GM10266 (cell line): Measurements from ENCODE around the gene RNF39.

ENCODE experiments used
- DNase-seq: peaks from one replicate; pipeline ENCODE4 v3.0.0; 2012; ENCODE audit errors: extremely low spot score
- TF ChIP-seq, protein P1 (sequence below): IDR thresholded peaks from 2 replicates; pipeline ENCODE4 v1.5.1; 2012; ENCODE audit warnings: mild to moderate bottlenecking, low read depth; ENCODE audit not compliant: control insufficient read depth, insufficient read depth; ENCODE audit errors: missing control alignments

Gene RNF39

GRCh38 chr6:30112402-30112994, 36.9 kb upstream of the RNF39 start:
- DNase-seq = no peak
- TF ChIP-seq, protein P1, sequence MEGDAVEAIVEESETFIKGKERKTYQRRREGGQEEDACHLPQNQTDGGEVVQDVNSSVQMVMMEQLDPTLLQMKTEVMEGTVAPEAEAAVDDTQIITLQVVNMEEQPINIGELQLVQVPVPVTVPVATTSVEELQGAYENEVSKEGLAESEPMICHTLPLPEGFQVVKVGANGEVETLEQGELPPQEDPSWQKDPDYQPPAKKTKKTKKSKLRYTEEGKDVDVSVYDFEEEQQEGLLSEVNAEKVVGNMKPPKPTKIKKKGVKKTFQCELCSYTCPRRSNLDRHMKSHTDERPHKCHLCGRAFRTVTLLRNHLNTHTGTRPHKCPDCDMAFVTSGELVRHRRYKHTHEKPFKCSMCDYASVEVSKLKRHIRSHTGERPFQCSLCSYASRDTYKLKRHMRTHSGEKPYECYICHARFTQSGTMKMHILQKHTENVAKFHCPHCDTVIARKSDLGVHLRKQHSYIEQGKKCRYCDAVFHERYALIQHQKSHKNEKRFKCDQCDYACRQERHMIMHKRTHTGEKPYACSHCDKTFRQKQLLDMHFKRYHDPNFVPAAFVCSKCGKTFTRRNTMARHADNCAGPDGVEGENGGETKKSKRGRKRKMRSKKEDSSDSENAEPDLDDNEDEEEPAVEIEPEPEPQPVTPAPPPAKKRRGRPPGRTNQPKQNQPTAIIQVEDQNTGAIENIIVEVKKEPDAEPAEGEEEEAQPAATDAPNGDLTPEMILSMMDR = no peak

DNA sequence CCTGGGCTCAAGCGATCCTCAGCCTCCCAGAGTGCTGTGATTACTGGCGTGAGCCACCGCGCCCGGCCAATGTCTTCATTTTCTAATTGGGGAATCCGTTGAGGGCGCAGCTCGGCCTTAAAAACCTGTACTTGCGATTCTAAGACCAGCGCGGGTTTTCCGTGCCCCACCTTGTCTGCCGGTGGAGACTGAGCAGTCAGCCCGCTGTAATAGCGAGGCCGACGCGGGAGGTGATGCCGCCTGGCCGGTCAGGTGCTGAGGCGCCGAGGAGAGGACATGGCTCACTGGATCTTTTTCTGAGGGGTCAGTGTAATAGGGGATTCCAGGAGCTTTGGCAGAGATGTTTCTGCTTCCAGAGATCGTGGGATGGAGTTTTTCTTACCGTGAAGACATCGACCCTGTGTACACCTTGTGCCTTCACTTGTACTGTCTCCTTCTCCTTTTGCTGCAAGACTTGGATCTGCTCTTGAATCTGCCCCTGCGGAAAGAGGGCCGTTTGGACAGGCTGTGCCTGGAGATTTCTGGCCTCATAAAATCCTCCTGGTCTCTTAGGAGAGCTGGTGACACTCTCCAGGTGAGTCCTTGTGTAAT, 35.8 kb upstream of the RNF39 start:
- no peak for DNase-seq
- TF ChIP-seq, protein P1 = no peak

DNA sequence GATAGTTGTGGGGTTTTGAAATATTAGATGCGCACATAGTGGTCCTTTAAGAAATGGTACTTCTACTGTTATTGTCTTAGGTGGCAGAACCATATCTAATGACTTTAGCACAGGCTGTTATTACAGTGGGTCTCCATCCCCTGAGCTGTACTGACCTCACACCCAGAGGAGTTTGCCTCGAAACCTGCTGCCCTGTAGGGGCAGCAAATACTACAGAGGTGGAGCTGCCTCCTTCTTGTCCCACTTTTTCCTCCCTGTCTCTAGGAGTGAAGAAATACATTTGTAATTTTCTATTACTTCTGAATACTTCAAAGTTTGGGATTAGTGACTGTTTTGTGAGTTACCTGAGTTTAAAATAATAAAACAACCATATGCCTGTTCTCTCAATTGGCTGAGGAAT, 29.1 kb upstream of the RNF39 start:
- no peak for DNase-seq
- TF ChIP-seq, protein P1 = no peak

- no peak for DNase-seq
These were observed 28.3 kb upstream of the RNF39 start for GRCh38 chr6:30103872-30104179.

DNA sequence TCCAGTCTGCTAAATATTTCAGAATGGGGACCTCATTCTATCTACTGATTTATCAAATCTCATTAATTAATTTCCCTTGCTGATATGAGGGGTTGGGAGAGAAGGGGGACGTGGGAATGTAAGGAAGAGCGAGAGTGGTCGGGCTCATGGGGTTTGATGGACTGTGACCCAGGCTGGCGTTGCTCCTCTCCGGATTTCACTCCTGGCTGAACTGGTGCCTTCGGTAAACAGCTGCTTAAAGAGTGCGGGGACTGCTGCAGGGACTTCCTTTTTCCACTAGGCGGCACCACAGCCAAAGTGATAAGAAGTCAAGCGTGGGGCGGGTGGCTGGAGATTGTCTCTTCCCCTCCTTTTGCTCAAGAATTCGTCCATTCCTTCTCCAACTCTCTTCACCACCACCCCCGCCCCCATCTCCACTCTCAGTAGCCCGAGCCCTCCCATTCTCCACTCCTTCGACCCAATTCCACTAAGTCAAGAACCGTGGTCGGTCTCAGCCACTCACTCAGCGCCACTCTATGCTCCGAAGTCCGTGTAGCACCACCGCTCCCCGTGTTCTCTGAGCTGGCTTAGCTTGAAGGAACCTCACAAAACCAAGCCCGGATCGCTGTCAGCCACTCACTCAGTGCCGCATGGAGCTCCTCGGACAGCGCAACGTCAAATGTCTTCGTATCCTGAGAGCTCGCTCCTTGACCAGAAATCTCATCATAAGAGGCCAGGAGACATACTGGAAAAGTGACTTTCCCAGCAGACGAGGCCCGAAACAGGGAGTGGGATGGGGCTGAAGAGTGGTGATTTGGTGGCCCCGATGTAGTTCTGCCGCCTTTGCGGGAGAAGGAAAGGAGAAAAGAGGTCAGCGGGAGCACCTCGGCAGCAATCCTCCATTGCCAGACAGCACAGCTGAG, 27.7 kb upstream of the RNF39 start:
- TF ChIP-seq, protein P1 = peak; percentile 95
- peak; percentile 93 for DNase-seq

More at GRCh38 chr6:30103872-30104179, 28.3 kb upstream of the RNF39 start:
- TF ChIP-seq, protein P1 = no peak

DNA sequence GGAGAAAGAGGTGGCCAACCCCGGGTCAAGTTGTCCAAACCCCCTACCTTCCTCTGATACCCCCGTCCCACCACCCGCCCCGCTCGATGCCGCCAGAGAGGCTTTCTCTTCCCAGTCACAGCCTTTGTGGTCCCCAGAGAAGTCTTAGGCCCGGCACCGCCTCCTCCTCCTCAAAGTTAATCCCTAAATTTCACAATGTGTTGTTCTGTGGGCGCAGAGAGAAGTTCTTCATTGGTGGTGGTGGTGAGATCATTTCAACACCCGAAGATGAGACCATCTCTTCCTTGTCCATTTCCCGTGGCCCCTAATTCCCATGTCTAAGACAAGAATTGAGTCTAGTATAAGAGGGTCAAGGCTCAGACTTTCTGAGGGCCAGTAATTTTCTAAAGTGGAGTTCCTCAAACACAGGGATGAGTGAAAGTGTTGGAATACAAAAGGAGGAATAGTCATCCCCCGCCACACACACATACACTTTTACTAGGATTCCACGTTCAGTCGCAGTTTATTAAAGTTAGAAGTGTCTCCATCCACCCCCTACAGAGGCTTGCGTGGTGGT, 26.9 kb upstream of the RNF39 start:
- no peak for DNase-seq

More for the DNA sequence above, 26.9 kb upstream of the RNF39 start:
- TF ChIP-seq, protein P1 = no peak
